ENCODE measurements around the gene MACC1. TPM values are rescaled to one million over a fixed set of nuclear protein-coding genes. Genes with fewer than 3 reads are reported as not detected.
"Not testable (repeated sequence)": the region's sequence is repeated elsewhere in the genome, so short reads cannot be mapped to it uniquely, and the experiment has no call there.

MACC1 gene
- polyA plus RNA-seq, 10 donors, result 0.04 to 0.33 (median 0.07) TPM

GRCh38 chr7:20208651-20209307, 8.4 kb downstream of the MACC1 start:
- no peak for DNase-seq

- DNase-seq, result not testable (repeated sequence)
Observed at GRCh38 chr7:20207811-20208210, 9.4 kb downstream of the MACC1 start.

GRCh38 chr7:20206104-20206896, 10.9 kb downstream of the MACC1 start:
- DNase-seq, result no peak

- DNase-seq, result no peak
Observed at GRCh38 chr7:20203316-20203715, 13.9 kb downstream of the MACC1 start.

GRCh38 chr7:20201380-20201779, 15.8 kb downstream of the MACC1 start:
- DNase-seq, result no peak

- DNase-seq, result no peak
Observed at GRCh38 chr7:20200971-20201370, 16.2 kb downstream of the MACC1 start.

- no peak for DNase-seq
Observed at GRCh38 chr7:20200361-20200760, 16.8 kb downstream of the MACC1 start.

GRCh38 chr7:20199015-20199737, 18.0 kb downstream of the MACC1 start:
- peak in 2 of 3 donors; percentile 26 to 42 for DNase-seq

GRCh38 chr7:20198260-20198659, 18.9 kb downstream of the MACC1 start:
- no peak for DNase-seq

- no peak for DNase-seq
Observed at GRCh38 chr7:20197837-20198236, 19.3 kb downstream of the MACC1 start.

GRCh38 chr7:20197125-20197748, 19.9 kb downstream of the MACC1 start:
- no peak for DNase-seq

- no peak for DNase-seq
Observed at GRCh38 chr7:20194343-20194995, 22.7 kb downstream of the MACC1 start.

GRCh38 chr7:20193873-20194272, 23.3 kb downstream of the MACC1 start:
- DNase-seq, result no peak

GRCh38 chr7:20193242-20193777, 23.9 kb downstream of the MACC1 start:
- DNase-seq, result no peak

- no peak for DNase-seq
Observed at GRCh38 chr7:20191391-20191869, 25.8 kb downstream of the MACC1 start.

GRCh38 chr7:20190560-20191390, 26.4 kb downstream of the MACC1 start:
- DNase-seq, result no peak

- no peak for DNase-seq
Observed at GRCh38 chr7:20189852-20190251, 27.3 kb downstream of the MACC1 start.

GRCh38 chr7:20188567-20188966, 28.6 kb downstream of the MACC1 start:
- no peak for DNase-seq

GRCh38 chr7:20187850-20188249, 29.3 kb downstream of the MACC1 start:
- DNase-seq, result not testable (repeated sequence)

GRCh38 chr7:20185988-20186387, 31.2 kb downstream of the MACC1 start:
- DNase-seq, result no peak
